ENCODE results near the gene THSD1. TPM values are rescaled to one million over a fixed set of nuclear protein-coding genes. Genes with fewer than 3 reads are reported as not detected.

Gene THSD1
- polyA plus RNA-seq, 1 of the 3 experiments (the other 2 are of a cell fraction) = 8.9 TPM

DNA sequence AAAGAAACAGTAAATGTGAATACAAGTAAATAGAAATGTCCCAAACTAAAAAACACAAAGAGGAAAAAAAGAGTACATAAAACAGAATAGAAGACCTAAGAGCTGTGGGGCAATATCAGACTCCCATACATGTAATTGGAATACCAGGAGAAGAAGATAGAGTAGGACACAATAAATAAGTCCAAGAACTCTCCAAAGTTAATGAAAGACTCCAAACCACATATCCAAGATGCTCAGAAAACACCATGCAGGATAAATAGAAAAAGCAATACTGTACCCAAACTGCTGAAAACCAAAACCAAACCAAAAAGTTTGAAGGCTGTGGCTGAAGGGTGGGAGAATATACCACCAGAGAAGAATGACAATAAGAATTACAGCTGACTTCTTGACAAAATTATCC lies 18.3 kb downstream of the THSD1 start:
- H3K4me2 ChIP-seq = no peak overlapping the region
- H4K20me1 ChIP-seq (ENCODE audit: insufficient read depth) = no peaks in the 10 kb centered on the region
- ChIA-PET POLR2A (no interaction called here), CTCF (interaction anchor here (0.5 to 0.7 kb wide), 2 partner anchors 63 to 193 kb away, joined by 4 read pairs; no protein-coding TSS in a partner anchor)
- H3K9me3 ChIP-seq = no peaks in the 10 kb centered on the region
- no peak overlapping the region for H3K4me3 ChIP-seq (ENCODE audit: low read depth in 2 of 2, low read length in 1 of 2)
- no peaks in the 10 kb centered on the region for H3K36me3 ChIP-seq (replicated peaks in 1 of 2; ENCODE audit: control insufficient read depth in 1 of 2, insufficient read depth in 2 of 2, low read length in 1 of 2)
- H3K79me2 ChIP-seq (ENCODE audit: insufficient read depth) = no peaks in the 10 kb centered on the region
- H3K4me1 ChIP-seq (ENCODE audit: control insufficient read depth in 1 of 2, insufficient read depth in 2 of 2, low read depth in 1 of 2, low read length in 1 of 2) = no peaks in the 10 kb centered on the region
- H3K9me2 ChIP-seq = no peaks in the 10 kb centered on the region
- H3K9ac ChIP-seq = no peak overlapping the region
- H3F3A ChIP-seq (replicated peaks; ENCODE audit: insufficient read depth) = no peaks in the 10 kb centered on the region
- H3K27ac ChIP-seq (ENCODE audit: low read depth in 2 of 2, low read length in 1 of 2) = no peak overlapping the region
- no peak for DNase-seq
- H2AFZ ChIP-seq (ENCODE audit: low read depth) = no peak overlapping the region
- H3K27me3 ChIP-seq (ENCODE audit: insufficient read depth) = no peaks in the 10 kb centered on the region
- TF ChIP-seq TAF1 (IDR thresholded peaks at IDR 0.05; ENCODE audit: borderline replicate concordance, low read depth, low read length) = no peak
- no peak for TF ChIP-seq POLR2AphosphoS5 (IDR thresholded peaks at IDR 0.05; ENCODE audit: low read depth, low read length)
- no peak for TF ChIP-seq NFIC (IDR thresholded peaks at IDR 0.05; ENCODE audit: borderline replicate concordance)
- no peak for TF ChIP-seq TCF12 (IDR thresholded peaks at IDR 0.05)
- TF ChIP-seq MXI1 (IDR thresholded peaks at IDR 0.05; ENCODE audit: low read depth, low read length) = no peak
- no peak for TF ChIP-seq EZH2phosphoT487 (IDR thresholded peaks at IDR 0.05; ENCODE audit: borderline replicate concordance, low read depth)
- no peak for TF ChIP-seq SIN3A (IDR thresholded peaks at IDR 0.05; ENCODE audit: borderline replicate concordance, low read depth, low read length)
- no peak for TF ChIP-seq RFX5 (IDR thresholded peaks at IDR 0.05; ENCODE audit: low read length)
- TF ChIP-seq, protein P1, sequence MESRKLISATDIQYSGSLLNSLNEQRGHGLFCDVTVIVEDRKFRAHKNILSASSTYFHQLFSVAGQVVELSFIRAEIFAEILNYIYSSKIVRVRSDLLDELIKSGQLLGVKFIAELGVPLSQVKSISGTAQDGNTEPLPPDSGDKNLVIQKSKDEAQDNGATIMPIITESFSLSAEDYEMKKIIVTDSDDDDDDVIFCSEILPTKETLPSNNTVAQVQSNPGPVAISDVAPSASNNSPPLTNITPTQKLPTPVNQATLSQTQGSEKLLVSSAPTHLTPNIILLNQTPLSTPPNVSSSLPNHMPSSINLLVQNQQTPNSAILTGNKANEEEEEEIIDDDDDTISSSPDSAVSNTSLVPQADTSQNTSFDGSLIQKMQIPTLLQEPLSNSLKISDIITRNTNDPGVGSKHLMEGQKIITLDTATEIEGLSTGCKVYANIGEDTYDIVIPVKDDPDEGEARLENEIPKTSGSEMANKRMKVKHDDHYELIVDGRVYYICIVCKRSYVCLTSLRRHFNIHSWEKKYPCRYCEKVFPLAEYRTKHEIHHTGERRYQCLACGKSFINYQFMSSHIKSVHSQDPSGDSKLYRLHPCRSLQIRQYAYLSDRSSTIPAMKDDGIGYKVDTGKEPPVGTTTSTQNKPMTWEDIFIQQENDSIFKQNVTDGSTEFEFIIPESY (IDR thresholded peaks at IDR 0.05; ENCODE audit: borderline replicate concordance, low read depth) = no peak
- TF ChIP-seq GATA2 (CRISPR knock-in tag; IDR thresholded peaks at IDR 0.05) = no peak
- TF ChIP-seq RAD21 (IDR thresholded peaks at IDR 0.05; ENCODE audit: low read length) = no peak
- no peak for TF ChIP-seq JUND (IDR thresholded peaks at IDR 0.05)
- no peak for TF ChIP-seq CHD2 (IDR thresholded peaks at IDR 0.05; ENCODE audit: low read length, partially characterized antibody)
- no peak for TF ChIP-seq GABPA (IDR thresholded peaks at IDR 0.05; ENCODE audit: low read depth)

DNA sequence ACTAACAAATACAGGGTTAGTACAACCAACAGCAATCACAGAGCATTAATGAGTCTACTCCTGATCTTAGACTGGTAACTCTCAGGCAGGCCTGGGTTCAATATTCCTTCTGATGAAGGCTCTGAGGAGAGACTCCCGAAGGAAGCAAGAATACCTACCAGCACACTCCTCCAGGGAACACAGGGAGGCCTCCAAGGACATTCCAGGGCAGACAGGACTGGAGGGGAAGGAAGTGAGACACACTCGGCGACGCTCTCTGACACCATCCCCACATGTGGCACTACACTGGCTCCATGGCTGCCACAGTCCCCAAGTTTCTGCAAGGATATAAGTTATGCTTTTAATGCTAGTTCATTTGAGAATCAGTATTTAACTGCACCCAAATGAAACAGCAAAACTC lies 20.1 kb downstream of the THSD1 start:
- no peak for DNase-seq
- H3K9me2 ChIP-seq = no peaks in the 10 kb centered on the region
- H2AFZ ChIP-seq (ENCODE audit: low read depth) = no peak overlapping the region
- no peak overlapping the region for H3K4me3 ChIP-seq (ENCODE audit: low read depth in 2 of 2, low read length in 1 of 2)
- ChIA-PET CTCF (interaction anchor here (1.2 kb wide), 1 partner anchor 65 kb away, joined by 3 read pairs; no protein-coding TSS in a partner anchor), POLR2A (no interaction called here)
- H3K9me3 ChIP-seq = no peaks in the 10 kb centered on the region
- no peaks in the 10 kb centered on the region; the same call in 1 of the 2 replicates for H3K79me2 ChIP-seq (ENCODE audit: insufficient read depth)
- no peak overlapping the region for H3K9ac ChIP-seq
- no peaks in the 10 kb centered on the region for H3K4me1 ChIP-seq (ENCODE audit: control insufficient read depth in 1 of 2, insufficient read depth in 2 of 2, low read depth in 1 of 2, low read length in 1 of 2)
- no peak overlapping the region for H3K27ac ChIP-seq (ENCODE audit: low read depth in 2 of 2, low read length in 1 of 2)
- no peaks in the 10 kb centered on the region for H3K36me3 ChIP-seq (replicated peaks in 1 of 2; ENCODE audit: control insufficient read depth in 1 of 2, insufficient read depth in 2 of 2, low read length in 1 of 2)
- no peaks in the 10 kb centered on the region for H4K20me1 ChIP-seq (ENCODE audit: insufficient read depth)
- H3K4me2 ChIP-seq = no peak overlapping the region
- WGBS (ENCODE audit: low lambda C conversion rate) = 92% methylated on average over 4 of the region's 4 CpGs
- H3F3A ChIP-seq (replicated peaks; ENCODE audit: insufficient read depth) = no peaks in the 10 kb centered on the region
- no peaks in the 10 kb centered on the region for H3K27me3 ChIP-seq (ENCODE audit: insufficient read depth)
- TF ChIP-seq RFX5 (IDR thresholded peaks at IDR 0.05; ENCODE audit: low read length) (no peak), RXRA (IDR thresholded peaks at IDR 0.05; ENCODE audit: borderline replicate concordance, low read depth) (no peak), GABPA (IDR thresholded peaks at IDR 0.05; ENCODE audit: low read depth) (no peak), EZH2phosphoT487 (IDR thresholded peaks at IDR 0.05; ENCODE audit: borderline replicate concordance, low read depth) (no peak), CHD2 (IDR thresholded peaks at IDR 0.05; ENCODE audit: low read length, partially characterized antibody) (no peak), JUND (IDR thresholded peaks at IDR 0.05) (no peak), SMC3 (IDR thresholded peaks at IDR 0.05; ENCODE audit: low read depth, low read length) (no peak), TAF1 (IDR thresholded peaks at IDR 0.05; ENCODE audit: borderline replicate concordance, low read depth, low read length) (no peak), TEAD4 (IDR thresholded peaks at IDR 0.05; ENCODE audit: borderline replicate concordance, insufficient read depth) (no peak), MXI1 (IDR thresholded peaks at IDR 0.05; ENCODE audit: low read depth, low read length) (no peak), TCF12 (IDR thresholded peaks at IDR 0.05) (no peak)
- TF ChIP-seq, protein P2, sequence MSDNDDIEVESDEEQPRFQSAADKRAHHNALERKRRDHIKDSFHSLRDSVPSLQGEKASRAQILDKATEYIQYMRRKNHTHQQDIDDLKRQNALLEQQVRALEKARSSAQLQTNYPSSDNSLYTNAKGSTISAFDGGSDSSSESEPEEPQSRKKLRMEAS (IDR thresholded peaks at IDR 0.05; ENCODE audit: low read depth) = no peak
- TF ChIP-seq, protein P3, sequence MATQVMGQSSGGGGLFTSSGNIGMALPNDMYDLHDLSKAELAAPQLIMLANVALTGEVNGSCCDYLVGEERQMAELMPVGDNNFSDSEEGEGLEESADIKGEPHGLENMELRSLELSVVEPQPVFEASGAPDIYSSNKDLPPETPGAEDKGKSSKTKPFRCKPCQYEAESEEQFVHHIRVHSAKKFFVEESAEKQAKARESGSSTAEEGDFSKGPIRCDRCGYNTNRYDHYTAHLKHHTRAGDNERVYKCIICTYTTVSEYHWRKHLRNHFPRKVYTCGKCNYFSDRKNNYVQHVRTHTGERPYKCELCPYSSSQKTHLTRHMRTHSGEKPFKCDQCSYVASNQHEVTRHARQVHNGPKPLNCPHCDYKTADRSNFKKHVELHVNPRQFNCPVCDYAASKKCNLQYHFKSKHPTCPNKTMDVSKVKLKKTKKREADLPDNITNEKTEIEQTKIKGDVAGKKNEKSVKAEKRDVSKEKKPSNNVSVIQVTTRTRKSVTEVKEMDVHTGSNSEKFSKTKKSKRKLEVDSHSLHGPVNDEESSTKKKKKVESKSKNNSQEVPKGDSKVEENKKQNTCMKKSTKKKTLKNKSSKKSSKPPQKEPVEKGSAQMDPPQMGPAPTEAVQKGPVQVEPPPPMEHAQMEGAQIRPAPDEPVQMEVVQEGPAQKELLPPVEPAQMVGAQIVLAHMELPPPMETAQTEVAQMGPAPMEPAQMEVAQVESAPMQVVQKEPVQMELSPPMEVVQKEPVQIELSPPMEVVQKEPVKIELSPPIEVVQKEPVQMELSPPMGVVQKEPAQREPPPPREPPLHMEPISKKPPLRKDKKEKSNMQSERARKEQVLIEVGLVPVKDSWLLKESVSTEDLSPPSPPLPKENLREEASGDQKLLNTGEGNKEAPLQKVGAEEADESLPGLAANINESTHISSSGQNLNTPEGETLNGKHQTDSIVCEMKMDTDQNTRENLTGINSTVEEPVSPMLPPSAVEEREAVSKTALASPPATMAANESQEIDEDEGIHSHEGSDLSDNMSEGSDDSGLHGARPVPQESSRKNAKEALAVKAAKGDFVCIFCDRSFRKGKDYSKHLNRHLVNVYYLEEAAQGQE (IDR thresholded peaks at IDR 0.05; ENCODE audit: low read depth, low read length) = no peak
- TF ChIP-seq, protein P4, sequence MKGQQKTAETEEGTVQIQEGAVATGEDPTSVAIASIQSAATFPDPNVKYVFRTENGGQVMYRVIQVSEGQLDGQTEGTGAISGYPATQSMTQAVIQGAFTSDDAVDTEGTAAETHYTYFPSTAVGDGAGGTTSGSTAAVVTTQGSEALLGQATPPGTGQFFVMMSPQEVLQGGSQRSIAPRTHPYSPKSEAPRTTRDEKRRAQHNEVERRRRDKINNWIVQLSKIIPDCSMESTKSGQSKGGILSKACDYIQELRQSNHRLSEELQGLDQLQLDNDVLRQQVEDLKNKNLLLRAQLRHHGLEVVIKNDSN (IDR thresholded peaks at IDR 0.05; ENCODE audit: borderline replicate concordance, low read depth) = no peak
- TF ChIP-seq, protein P5, sequence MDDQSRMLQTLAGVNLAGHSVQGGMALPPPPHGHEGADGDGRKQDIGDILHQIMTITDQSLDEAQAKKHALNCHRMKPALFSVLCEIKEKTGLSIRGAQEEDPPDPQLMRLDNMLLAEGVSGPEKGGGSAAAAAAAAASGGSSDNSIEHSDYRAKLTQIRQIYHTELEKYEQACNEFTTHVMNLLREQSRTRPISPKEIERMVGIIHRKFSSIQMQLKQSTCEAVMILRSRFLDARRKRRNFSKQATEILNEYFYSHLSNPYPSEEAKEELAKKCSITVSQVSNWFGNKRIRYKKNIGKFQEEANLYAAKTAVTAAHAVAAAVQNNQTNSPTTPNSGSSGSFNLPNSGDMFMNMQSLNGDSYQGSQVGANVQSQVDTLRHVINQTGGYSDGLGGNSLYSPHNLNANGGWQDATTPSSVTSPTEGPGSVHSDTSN (IDR thresholded peaks at IDR 0.05) = no peak

All from SK-N-SH (cell line).